Spleen (tissue), 7 donors: ENCODE results near the gene MRPL50.

Experiments
- POLR2A ChIP-seq, 3 donors: fragments of 450-650 bp; IDR thresholded peaks; one replicate each; pipeline ENCODE4 v1.5.1; 2017; ENCODE audit warnings: antibody characterized with exemption in 3 of 3, mild to moderate bottlenecking in 1 of 3
- POLR2AphosphoS5 ChIP-seq, 3 donors: sonication (generic); formaldehyde crosslinking; IDR thresholded peaks; one replicate each; pipeline ENCODE4 v1.5.1; 2017; ENCODE audit warnings: antibody characterized with exemption in 3 of 3
- TF ChIP-seq, protein P1 (sequence below), 11 experiments: fragments of 200-600 bp in 7 of 11; fragments of 450-650 bp in 4 of 11; sonication (generic) in 4 of 11; IDR thresholded peaks in 8 of 11; conservative IDR thresholded peaks in 3 of 11; 1 replicate in 7 of 11; 2 replicates in 4 of 11; pipeline versions ENCODE4 v1.4.0 to v1.8.0; 2016 to 2021; ENCODE audit warnings: antibody characterized with exemption in 11 of 11, inconsistent platforms in 4 of 11, mild to moderate bottlenecking in 1 of 11
- donor health status: DM: no; HTN: no; CAD: no; lungs with moderate emphysema.
- donor health status: DM: no; HTN: no; CAD: no.
- donor health status: DM: no; HTN: no; CAD: no.

DNA sequence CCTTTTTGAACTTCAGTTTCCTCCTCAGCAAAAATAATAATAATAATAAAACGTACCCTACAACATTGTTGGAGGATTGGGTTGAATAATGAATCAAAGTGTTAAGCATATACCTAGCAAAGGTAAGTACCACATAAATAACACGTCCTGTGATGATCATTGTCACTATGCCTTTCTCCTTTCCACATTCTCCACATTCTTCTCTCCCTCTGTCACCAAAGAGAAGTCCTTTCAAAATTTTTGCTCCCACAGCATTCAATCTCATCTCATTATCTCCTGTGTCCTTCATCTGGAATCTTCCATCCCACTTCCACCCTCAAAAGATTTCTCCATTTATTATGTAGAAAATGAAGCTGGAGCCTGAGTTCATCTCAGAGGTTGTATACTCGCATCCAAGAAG, 44.3 kb upstream of the MRPL50 start:
- TF ChIP-seq, protein P1, sequence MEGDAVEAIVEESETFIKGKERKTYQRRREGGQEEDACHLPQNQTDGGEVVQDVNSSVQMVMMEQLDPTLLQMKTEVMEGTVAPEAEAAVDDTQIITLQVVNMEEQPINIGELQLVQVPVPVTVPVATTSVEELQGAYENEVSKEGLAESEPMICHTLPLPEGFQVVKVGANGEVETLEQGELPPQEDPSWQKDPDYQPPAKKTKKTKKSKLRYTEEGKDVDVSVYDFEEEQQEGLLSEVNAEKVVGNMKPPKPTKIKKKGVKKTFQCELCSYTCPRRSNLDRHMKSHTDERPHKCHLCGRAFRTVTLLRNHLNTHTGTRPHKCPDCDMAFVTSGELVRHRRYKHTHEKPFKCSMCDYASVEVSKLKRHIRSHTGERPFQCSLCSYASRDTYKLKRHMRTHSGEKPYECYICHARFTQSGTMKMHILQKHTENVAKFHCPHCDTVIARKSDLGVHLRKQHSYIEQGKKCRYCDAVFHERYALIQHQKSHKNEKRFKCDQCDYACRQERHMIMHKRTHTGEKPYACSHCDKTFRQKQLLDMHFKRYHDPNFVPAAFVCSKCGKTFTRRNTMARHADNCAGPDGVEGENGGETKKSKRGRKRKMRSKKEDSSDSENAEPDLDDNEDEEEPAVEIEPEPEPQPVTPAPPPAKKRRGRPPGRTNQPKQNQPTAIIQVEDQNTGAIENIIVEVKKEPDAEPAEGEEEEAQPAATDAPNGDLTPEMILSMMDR (IDR thresholded peaks at IDR 0.05 in 8 of 11, conservative IDR thresholded peaks at IDR 0.05 in 3 of 11): no peak
- TF ChIP-seq POLR2AphosphoS5 (IDR thresholded peaks at IDR 0.05): no peak
- no peak for TF ChIP-seq POLR2A (IDR thresholded peaks at IDR 0.05)
